Neural cell (in vitro differentiated cells): Measurements from ENCODE around the gene ZNF3. TPM values are rescaled to one million over a fixed set of nuclear protein-coding genes. Genes with fewer than 3 reads are reported as not detected.

ENCODE experiments used
- H2AFZ ChIP-seq: fragments of 200-600, 300-800 bp; sonication (generic), shearing (Covaris generic); 2 replicates; pipeline ENCODE4 v1.6.0; 2014; ENCODE audit warnings: low read depth, mild to moderate bottlenecking, antibody characterized with exemption, low read length, moderate library complexity
- H3F3A ChIP-seq: fragments of 200-600 bp; shearing (Covaris generic); 2 replicates; pipeline ENCODE4 v1.6.1; 2016; ENCODE audit warnings: mild to moderate bottlenecking, moderate library complexity, mixed read lengths, antibody characterized with exemption, low read length; ENCODE audit not compliant: insufficient read depth, poor library complexity, severe bottlenecking
- H3K27ac ChIP-seq: fragments of 200-600, 300-800 bp; sonication (generic), shearing (Covaris generic); 2 replicates; pipeline ENCODE4 v1.5.1; 2014; ENCODE audit warnings: mild to moderate bottlenecking, low read length, moderate library complexity
- H3K27me3 ChIP-seq: fragments of 300-800, 200-600 bp; sonication (generic), shearing (Covaris generic); 2 replicates; pipeline ENCODE4 v1.6.0; 2014; ENCODE audit warnings: mild to moderate bottlenecking, low read depth, low read length, moderate library complexity; ENCODE audit not compliant: insufficient read depth
- H3K36me3 ChIP-seq: fragments of 300-800, 200-600 bp; sonication (generic), shearing (Covaris generic); 2 replicates; pipeline ENCODE4 v1.5.1; 2014; ENCODE audit warnings: mild to moderate bottlenecking, antibody characterized with exemption, low read length, moderate library complexity; ENCODE audit not compliant: insufficient read depth
- H3K4me2 ChIP-seq: fragments of 300-800, 200-600 bp; sonication (generic), shearing (Covaris generic); 2 replicates; pipeline ENCODE4 v1.6.0; 2014; ENCODE audit warnings: mild to moderate bottlenecking, low read length
- H3K4me3 ChIP-seq: fragments of 300-800, 200-600 bp; sonication (generic), shearing (Covaris generic); 2 replicates; pipeline ENCODE4 v1.5.1; 2014; ENCODE audit warnings: mild to moderate bottlenecking, low read length, moderate library complexity
- H3K79me2 ChIP-seq: fragments of 200-600 bp; shearing (Covaris generic); replicated peaks from 2 replicates; pipeline ENCODE4 v1.6.0; 2014; ENCODE audit warnings: mild to moderate bottlenecking, low read length, moderate library complexity; ENCODE audit not compliant: insufficient read depth
- H3K9ac ChIP-seq: fragments of 300-800, 200-600 bp; sonication (generic), shearing (Covaris generic); 2 replicates; pipeline ENCODE4 v1.6.1; 2016; ENCODE audit warnings: mild to moderate bottlenecking, low read length, mixed read lengths
- H3K9me2 ChIP-seq: fragments of 200-600 bp; shearing (Covaris generic); 2 replicates; pipeline ENCODE4 v1.6.1; 2016; ENCODE audit warnings: mild to moderate bottlenecking, low read length, mixed read lengths; ENCODE audit not compliant: insufficient read depth
- H3K9me3 ChIP-seq: fragments of 200-600, 300-800 bp; sonication (generic), shearing (Covaris generic); 2 replicates; pipeline ENCODE4 v1.6.1; 2016; ENCODE audit warnings: mild to moderate bottlenecking, mixed run types, low read length, moderate library complexity, mixed read lengths
- H4K20me1 ChIP-seq: fragments of 200-600 bp; shearing (Covaris generic); 2 replicates; pipeline ENCODE4 v1.6.1; 2016; ENCODE audit warnings: mild to moderate bottlenecking, mixed run types; ENCODE audit not compliant: insufficient read depth
- EP300 ChIP-seq: fragments of 450-650 bp; conservative IDR thresholded peaks from 2 replicates; pipeline ENCODE4 v1.6.1; 2014; ENCODE audit warnings: antibody characterized with exemption, mild to moderate bottlenecking, moderate library complexity; ENCODE audit not compliant: poor library complexity, severe bottlenecking
- EZH2 ChIP-seq: fragments of 200-600, 300-800 bp; shearing (Covaris generic), sonication (generic); IDR thresholded peaks from 2 replicates; pipeline ENCODE4 v1.6.1; 2014; ENCODE audit warnings: antibody characterized with exemption, low read length, borderline replicate concordance, mild to moderate bottlenecking; ENCODE audit not compliant: insufficient read depth, poor library complexity, severe bottlenecking
- MXI1 ChIP-seq: fragments of 450-650 bp; conservative IDR thresholded peaks from 2 replicates; pipeline ENCODE4 v1.6.1; 2014; ENCODE audit warnings: antibody characterized with exemption, mild to moderate bottlenecking; ENCODE audit not compliant: poor library complexity, severe bottlenecking
- POLR2AphosphoS5 ChIP-seq: IDR thresholded peaks from 2 replicates; pipeline ENCODE4 v1.6.1; 2012
- REST ChIP-seq: IDR thresholded peaks from 2 replicates; pipeline ENCODE4 v1.6.1; 2012; ENCODE audit warnings: borderline replicate concordance
- TAF1 ChIP-seq: IDR thresholded peaks from 2 replicates; pipeline ENCODE4 v1.6.1; 2012; ENCODE audit warnings: low read depth
- polyA plus RNA-seq: library from polyadenylated mRNA; depleted of rRNA; stranded (reverse); fragments of >200 nt; gene quantifications from 2 replicates; pipeline ENCODE4 v1.2.3, GENCODE V29; 2014
- TF ChIP-seq, protein P1 (sequence below): fragments of 450-650 bp; IDR thresholded peaks from 2 replicates; pipeline ENCODE4 v1.5.1; 2014; ENCODE audit warnings: antibody characterized with exemption, mild to moderate bottlenecking, moderate library complexity; ENCODE audit not compliant: poor library complexity, severe bottlenecking

The ZNF3 gene
- polyA plus RNA-seq, 1 donor from 2014 or later = 57.2 TPM

DNA sequence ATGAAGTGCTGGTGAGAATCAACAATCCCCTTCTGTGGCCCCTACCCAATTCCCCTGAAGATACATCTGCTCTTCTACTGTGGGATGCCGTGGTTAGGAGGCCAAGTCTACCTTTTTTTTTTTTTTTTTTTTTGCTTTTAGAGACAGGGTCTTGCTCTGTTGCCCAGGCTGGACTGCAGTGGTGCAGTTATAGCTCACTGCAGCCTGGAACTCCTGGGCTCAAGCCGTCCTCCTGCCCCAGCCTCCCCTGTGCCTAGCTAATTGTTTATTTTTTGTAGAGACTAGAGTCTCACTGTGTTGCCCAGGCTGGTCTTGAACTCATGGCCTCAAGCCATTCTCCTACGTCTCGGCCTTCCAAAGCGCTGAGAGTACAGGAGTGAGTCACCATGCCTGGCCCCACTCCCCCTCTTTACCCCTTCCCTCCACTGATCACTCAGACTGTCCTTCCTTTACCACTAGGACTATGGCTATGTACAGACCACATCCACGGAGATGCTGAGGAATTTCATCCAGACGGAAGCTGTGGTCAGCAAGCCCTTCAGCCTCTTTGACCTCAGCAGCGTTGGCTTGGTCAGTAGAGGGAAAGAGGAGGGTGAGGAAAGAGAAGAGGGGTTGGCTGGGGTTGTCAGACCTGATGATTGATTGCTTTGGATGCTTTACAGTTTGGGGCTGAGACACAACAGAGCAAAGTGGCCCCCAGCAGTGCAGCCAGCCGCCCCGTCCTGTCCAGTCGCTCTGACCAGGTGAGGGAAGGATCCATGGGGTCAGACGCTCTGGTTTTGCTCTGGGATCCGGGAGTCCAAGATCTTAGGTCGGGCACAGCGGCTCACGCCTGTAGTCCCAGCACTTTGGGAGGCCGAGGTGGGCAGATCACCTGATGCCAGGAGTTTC lies 21.7 kb upstream of the ZNF3 start:
- Histone ChIP-seq H2AFZ (no peak overlapping the region), H3K4me3 (peak overlapping the region; percentile 78), H3K4me2 (no peak overlapping the region)

More for the DNA sequence above, 21.7 kb upstream of the ZNF3 start:
- Histone ChIP-seq H3K27ac (no peak overlapping the region), H3K36me3 (peaks cover 8% of the 10 kb centered on the region), H4K20me1 (no peaks in the 10 kb centered on the region), H3K9ac (peak overlapping the region; percentile 93), H3K9me3 (no peaks in the 10 kb centered on the region), H3F3A (no peaks in the 10 kb centered on the region), H3K79me2 (peaks cover 22% of the 10 kb centered on the region), H3K27me3 (no peaks in the 10 kb centered on the region), H3K9me2 (no peaks in the 10 kb centered on the region)
- TF ChIP-seq POLR2AphosphoS5 = no peak
- TF ChIP-seq EZH2 = no peak
- no peak for TF ChIP-seq EP300
- no peak for TF ChIP-seq TAF1
- no peak for TF ChIP-seq REST
- TF ChIP-seq, protein P1, sequence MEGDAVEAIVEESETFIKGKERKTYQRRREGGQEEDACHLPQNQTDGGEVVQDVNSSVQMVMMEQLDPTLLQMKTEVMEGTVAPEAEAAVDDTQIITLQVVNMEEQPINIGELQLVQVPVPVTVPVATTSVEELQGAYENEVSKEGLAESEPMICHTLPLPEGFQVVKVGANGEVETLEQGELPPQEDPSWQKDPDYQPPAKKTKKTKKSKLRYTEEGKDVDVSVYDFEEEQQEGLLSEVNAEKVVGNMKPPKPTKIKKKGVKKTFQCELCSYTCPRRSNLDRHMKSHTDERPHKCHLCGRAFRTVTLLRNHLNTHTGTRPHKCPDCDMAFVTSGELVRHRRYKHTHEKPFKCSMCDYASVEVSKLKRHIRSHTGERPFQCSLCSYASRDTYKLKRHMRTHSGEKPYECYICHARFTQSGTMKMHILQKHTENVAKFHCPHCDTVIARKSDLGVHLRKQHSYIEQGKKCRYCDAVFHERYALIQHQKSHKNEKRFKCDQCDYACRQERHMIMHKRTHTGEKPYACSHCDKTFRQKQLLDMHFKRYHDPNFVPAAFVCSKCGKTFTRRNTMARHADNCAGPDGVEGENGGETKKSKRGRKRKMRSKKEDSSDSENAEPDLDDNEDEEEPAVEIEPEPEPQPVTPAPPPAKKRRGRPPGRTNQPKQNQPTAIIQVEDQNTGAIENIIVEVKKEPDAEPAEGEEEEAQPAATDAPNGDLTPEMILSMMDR = no peak
- no peak for TF ChIP-seq MXI1
